Bronchial epithelial cell (primary cell): Measurements from ENCODE around the gene GPR26. TPM values are rescaled to one million over a fixed set of nuclear protein-coding genes. Genes with fewer than 3 reads are reported as not detected.
"Not testable (repeated sequence)": the region's sequence is repeated elsewhere in the genome, so short reads cannot be mapped to it uniquely, and the experiment has no call there.

ENCODE experiments used
- DNase-seq: peaks from one replicate; pipeline ENCODE4 v3.0.0-alpha.2; 2010; ENCODE audit warnings: low read depth
- FAIRE-seq: peaks from 2 replicates; lab custom pipeline; 2011; peaks lifted over from hg19 to GRCh38; lab: Jason Lieb, UNC
- H3K27me3 ChIP-seq: 2 replicates; pipeline ENCODE4 v1.5.1; 2011; ENCODE audit warnings: low read length; ENCODE audit not compliant: control insufficient read depth, insufficient read depth
- H3K36me3 ChIP-seq: 2 replicates; pipeline ENCODE4 v1.5.1; 2011; ENCODE audit warnings: low read length; ENCODE audit not compliant: control insufficient read depth, insufficient read depth
- H3K4me3 ChIP-seq: 2 replicates; pipeline ENCODE4 v1.5.1; 2011; ENCODE audit warnings: mild to moderate bottlenecking, low read depth, low read length, control low read depth
- CTCF ChIP-seq: IDR thresholded peaks from 2 replicates; pipeline ENCODE4 v1.5.1; 2011; ENCODE audit warnings: mild to moderate bottlenecking, moderate library complexity, low read length, control low read depth, inconsistent platforms; ENCODE audit not compliant: insufficient read depth, severe bottlenecking
- total RNA-seq: library from RNA; depleted of rRNA; stranded (reverse); fragments of >200 nt; gene quantifications from 2 replicates; pipeline ENCODE4 v1.2.1, GENCODE V29; 2014

GPR26 gene
- total RNA-seq, 1 donor from 2014 or later = not detected

GRCh38 chr10:123721441-123722049 lies 55.4 kb downstream of the GPR26 start:
- Histone ChIP-seq H3K36me3 (no peaks in the 10 kb centered on the region), H3K4me3 (no peak overlapping the region), H3K27me3 (no peaks in the 10 kb centered on the region)
- no peak for DNase-seq
- no peak for TF ChIP-seq CTCF
- peak; percentile 18 for FAIRE-seq

DNA sequence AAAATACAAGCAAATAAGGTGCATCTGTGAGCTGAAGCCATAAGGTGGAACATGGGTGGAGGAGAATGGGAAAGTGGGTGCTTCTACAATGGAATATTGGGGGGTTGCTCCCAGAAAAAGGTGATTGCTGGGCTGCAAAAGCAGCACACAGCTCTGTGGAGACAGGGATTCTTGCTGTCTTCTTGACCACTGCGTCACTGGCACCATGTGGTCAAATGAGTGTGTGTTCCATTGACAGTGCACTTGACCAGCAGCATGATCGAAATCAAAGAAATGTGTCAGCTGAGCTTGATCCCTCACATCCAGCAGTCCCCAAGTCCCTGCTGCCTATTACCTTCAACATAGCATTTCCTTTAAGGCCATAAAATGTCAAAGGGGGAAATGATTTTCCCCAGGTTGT lies 56.2 kb downstream of the GPR26 start:
- FAIRE-seq (no peak), DNase-seq (no peak)
- Histone ChIP-seq H3K27me3 (no peaks in the 10 kb centered on the region), H3K4me3 (no peak overlapping the region), H3K36me3 (no peaks in the 10 kb centered on the region)
- TF ChIP-seq CTCF = no peak

DNA sequence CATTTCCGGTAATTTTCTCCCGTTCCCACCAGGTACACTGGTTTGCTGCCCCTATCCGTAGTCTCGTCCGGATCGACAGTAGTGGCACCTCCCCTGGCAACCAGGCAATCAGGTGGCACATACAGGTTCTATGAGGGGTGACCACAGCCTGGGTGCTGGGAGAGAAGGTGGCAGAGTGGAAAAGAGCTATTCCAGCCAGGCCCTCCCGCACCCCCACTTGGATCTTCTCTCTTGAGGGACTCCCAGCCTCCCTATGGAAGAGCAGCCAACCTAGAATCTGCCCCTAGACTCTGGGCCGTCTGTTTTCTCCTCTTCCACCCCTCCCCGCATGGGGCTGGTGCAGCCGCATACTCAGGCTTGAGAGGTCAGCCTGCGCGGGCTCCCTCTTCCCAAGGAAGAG lies 58.6 kb downstream of the GPR26 start:
- no peak for TF ChIP-seq CTCF
- no peaks in the 10 kb centered on the region for H3K36me3 ChIP-seq
- H3K27me3 ChIP-seq = no peaks in the 10 kb centered on the region
- FAIRE-seq (no peak), DNase-seq (no peak)
- H3K4me3 ChIP-seq = no peak overlapping the region

GRCh38 chr10:123726381-123726780 lies 60.2 kb downstream of the GPR26 start:
- Histone ChIP-seq H3K4me3 (no peak overlapping the region), H3K36me3 (no peaks in the 10 kb centered on the region), H3K27me3 (no peaks in the 10 kb centered on the region)
- no peak for TF ChIP-seq CTCF
- DNase-seq (no peak), FAIRE-seq (no peak)

DNA sequence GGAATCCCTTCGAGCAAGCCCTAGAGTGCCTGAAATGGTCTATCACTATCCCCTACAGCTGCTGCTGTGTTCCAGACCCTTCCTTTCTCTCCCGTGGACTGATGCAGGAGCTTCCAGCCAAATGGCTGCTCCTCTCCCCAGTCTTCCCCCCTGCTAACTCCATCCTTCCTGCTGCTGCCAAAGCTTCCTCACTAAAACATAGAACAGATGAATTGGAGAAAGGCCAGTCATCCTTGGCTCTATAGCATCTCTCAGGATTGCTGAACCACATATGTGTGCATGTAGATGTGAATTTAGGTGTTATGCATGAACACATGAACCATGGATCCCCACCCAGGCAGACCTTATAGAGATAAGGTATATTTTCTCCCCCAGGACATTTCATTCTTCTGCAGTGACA lies 60.7 kb downstream of the GPR26 start:
- TF ChIP-seq CTCF = no peak
- H3K4me3 ChIP-seq = no peak overlapping the region
- no peak for DNase-seq
- no peak for FAIRE-seq
- no peaks in the 10 kb centered on the region for H3K36me3 ChIP-seq
- H3K27me3 ChIP-seq = no peaks in the 10 kb centered on the region

DNA sequence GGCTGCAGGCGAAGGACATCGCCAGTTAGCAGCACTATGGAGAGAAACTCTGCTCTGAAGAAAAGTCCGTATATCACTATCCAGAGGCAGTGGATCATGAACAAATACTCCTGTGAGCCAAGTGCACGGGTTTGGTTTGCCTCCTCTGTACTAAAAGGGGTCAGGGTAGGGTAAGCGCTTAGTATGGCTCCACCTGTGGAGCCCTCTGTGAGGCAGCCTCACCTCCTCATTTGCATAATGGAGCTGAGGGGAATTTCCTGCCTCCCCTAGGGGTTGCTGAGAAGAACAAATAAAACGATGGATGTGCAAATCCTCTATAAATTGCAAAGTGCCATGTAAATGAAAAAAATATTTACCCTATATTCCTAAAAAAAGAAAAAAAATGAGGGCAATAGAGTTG lies 63.4 kb downstream of the GPR26 start:
- DNase-seq = no peak
- no peak for TF ChIP-seq CTCF
- Histone ChIP-seq H3K36me3 (no peaks in the 10 kb centered on the region), H3K4me3 (no peak overlapping the region), H3K27me3 (no peaks in the 10 kb centered on the region)
- FAIRE-seq = no peak

GRCh38 chr10:123736917-123737316 lies 70.8 kb downstream of the GPR26 start:
- H3K4me3 ChIP-seq, H3K36me3 ChIP-seq, H3K27me3 ChIP-seq, DNase-seq, FAIRE-seq: not testable (repeated sequence)
